NCI-H345 (cell line): Measurements from ENCODE around the gene LEF1.

Source experiments
- DNase-seq: peaks from one replicate; lab custom pipeline; 2025; lab: John Stamatoyannopoulos, UW

LEF1 gene

DNA sequence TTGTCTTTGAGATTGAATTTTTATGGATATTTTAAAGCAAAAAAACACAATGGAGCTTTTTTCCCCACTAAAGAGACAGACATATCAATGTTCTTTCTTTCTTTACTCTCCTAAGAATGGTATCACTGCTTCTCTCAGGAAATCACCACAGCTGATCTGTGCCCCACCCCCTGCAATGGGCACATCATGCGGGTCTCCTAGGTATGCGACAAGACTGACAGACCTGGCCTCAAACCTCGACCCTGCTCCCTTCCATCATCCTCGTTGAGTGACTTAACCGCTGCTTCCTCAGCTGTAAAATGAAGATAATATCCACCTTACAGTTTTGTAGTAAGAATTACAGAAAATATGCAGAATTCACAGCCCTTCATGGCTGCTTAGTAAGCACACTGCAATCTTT, 58.3 kb downstream of the LEF1 start:
- DNase-seq = no peak

DNA sequence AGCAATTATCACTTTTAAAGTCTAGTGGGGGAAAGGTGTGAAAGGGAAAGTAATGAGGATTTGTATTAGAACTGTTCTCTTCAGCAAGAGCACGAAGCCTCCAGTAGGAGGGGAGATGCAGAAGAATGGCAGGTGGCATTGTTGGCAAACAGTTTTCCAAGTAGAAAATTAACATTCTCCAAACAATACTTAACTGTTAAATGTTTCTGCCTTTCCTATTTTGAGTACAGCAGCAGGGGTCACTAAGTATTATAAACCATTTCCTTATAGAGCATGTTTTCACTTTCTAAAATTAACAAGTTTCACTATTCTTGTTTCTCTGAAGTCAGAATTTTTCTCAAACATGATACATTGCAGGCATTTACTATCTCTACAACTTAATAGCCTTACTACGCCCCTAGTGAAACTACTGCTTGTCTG, 58.7 kb downstream of the LEF1 start:
- DNase-seq = no peak

DNA sequence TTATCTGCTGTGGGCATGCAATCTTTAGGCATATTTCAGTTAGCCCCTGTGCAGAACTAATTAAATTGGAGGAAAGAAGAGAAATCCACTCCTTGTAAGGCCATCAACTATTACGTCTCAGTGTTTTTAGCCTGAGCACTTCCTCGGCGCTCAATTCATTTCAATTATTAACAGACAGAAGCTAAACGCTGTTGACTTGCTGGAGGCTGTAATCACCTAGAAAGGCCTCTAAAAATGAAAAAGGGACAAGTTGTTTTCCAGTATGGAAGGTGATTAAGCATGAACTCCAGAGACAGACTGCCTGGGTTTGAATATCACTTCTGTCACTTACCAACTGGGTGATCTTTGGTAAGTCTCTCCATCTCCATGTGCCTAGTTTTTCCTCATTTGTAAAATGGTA, 59.6 kb downstream of the LEF1 start:
- no peak for DNase-seq

DNA sequence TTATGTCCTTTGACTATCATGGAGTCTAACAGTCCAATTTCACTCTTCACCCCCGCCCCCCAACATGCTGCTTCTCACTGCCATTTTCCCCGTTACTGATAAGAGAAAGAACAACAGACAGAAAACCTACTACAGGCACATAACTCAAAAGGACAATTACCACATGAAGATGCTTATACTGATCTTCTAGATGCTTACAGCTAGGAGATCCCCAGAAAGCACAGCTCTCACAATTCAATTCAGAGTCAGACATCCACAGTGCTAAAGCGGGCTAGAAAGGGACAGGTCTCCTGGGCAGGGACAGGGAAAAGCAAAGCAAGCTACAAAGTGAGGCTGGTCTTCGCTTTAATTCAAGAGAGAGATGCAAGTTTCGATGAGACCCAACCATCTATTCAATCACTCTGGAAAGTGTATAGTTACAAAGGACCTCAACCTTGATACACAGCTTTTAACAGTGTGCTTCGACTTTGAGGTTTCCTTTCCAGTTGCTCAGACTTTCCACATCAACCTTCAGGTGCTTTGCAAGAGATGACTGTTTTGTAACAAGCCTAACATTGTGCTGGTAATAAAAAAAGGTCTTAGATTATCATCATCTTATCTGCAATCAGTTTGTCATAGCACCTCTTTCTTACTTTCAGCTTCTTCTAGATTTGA, 60.9 kb downstream of the LEF1 start:
- no peak for DNase-seq

DNA sequence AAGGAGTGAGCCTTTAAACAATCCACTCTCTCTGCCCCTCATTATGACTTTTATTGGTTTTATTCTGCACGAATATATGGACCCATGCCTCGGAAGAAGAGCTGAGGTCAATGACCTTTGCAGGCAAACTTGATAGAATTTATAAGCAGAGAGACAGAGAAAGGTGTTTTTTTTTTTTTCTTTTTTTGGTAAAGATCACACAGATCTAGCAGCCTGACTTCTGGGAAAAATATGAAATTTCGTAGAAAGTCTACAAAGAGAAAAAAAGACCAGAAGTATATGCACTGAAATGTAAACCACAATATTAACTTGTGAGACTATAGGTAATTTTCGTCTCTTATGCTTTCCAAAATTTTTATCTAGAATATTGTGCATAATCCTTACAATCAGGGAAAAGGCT, 61.6 kb downstream of the LEF1 start:
- DNase-seq = no peak

DNA sequence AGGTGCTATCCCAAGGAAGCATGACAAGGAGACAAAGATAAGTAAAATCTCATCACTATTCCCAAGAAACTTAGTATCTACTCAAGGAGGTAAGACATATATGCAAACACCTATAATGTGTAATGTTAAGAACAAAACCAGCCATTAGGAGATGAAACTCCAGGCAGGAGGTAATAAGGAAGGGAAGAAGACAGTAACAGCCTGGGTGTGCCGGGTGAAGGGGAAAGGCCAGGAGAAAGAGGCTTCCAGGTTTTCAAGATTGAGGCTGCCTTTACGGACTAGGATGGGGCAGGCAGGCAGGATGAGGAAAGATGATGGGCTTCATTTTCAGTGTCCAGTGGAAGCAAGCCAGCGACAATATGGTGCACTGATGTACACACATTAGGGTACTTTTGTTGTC, 62.5 kb downstream of the LEF1 start:
- no peak for DNase-seq

DNA sequence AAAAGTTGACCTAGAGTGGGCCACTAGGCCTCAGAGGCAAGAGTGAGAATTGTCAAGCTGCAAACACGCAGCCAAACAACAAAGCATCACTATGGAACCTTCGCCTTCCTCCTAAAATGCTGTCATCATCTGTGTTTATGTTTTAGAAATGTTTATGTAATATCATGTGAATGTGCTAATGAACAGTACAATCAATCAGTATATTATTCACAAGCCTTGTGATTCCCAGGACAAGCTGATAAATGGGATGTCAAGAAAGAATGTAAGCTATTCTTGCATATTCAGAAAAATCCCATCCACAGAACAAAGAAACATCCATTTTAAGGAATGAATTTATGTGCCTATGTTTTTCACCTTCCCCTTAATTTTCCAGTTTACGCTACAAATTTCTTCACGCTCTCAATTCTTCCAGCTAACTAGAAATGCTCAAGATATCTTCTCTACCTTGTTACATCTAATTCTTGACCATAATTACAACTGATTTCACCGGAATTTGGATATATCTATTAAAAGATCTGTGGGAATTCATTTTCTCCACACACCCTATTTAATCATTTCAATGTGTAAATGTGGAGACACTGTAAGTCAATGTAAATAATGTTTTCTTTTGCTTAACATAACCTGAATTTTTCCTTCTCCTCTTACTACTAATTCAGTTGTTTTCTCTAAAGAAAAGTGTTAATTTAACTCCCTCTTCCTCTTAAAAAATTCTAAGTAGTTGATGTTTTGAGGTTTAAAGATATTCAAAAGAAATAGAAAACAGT, 65.5 kb downstream of the LEF1 start:
- DNase-seq = no peak

DNA sequence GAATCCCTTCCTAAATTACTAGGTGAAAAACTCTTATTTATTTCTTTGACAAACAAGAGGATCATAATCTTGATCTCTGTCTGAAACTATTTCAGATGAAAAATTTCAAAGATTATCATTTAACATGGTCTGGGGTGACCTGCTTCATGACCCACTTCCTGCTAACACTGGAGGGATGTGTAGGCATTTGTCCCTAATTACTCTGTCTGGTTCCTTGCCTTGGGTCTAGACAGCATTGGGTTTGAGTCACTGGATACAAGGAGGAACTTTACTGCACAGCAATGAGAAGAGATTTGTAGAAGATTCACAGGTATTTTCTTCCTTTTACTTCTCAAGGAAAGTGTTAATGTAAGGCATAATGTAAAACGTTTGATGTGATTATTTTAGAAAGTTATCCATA, 67.9 kb downstream of the LEF1 start:
- no peak for DNase-seq

DNA sequence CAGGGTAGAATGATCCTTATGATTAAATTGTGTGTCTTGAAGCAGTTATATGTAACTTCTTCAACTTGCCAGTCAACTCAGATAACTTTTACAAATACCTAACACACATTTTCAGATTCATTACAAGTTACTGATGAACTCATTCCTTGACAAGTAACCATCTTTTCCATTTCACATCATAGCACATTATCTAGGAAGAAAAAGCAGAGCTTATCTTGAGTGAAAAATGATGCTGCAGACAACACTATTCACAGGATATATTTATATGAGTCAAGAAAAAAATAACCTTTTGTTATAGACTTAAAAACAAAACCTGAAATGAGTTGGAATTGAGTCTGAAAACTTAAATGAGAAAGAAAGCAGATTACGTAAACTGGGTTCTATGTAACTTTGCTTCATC, 68.9 kb downstream of the LEF1 start:
- no peak for DNase-seq

DNA sequence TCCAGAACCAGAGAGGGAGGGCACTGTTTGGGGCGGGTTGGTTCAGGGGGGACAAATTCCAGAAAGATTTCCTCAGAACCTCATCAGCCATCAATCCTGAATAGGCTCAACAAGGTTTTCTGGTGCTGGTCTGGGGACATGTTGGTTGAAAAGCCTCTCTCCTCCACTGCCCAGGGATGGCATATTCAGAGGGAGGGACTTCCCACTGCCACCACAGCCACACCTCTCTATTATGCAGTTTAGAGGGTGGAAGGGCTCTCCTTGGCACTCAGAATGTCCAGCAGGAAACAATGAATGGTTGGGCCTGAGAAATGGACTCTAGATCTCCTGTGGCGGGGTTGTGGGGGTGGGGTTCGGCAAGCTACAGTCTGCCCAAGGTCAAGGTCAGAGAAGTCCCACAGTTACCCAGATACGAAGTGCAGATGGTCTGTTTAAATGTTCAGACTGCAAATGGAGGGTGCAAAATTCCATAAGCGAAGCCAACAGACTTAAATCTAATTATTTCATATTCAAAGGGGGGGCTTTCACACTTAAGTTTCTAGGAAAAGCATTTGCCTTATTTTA, 70.7 kb downstream of the LEF1 start:
- no peak for DNase-seq

DNA sequence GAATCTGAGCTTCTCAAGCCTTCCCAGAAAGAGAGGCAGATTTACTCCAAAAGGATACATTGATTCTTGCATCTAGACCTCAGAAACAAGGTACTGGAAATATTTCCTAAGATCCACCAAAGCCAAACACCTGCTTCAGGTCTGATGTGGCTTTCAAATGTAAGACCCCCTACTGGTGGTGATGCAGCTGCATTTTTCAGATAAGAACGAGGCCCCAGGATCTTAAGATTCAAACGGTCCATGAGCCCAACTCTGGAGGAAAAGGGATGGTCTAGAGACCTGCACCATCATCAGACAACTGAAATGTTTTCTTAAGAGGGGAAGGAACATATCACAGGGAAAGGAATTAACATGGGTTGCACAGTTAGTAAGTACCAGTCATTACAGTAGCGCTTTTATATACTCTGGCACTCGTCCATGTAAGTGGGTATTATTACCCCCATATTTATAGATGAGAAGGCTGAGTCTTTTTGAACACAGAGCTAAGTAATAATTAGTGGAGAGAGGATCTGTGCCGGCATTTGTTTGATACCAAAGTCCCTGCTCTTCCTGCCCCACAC, 73.7 kb downstream of the LEF1 start:
- DNase-seq = no peak

DNA sequence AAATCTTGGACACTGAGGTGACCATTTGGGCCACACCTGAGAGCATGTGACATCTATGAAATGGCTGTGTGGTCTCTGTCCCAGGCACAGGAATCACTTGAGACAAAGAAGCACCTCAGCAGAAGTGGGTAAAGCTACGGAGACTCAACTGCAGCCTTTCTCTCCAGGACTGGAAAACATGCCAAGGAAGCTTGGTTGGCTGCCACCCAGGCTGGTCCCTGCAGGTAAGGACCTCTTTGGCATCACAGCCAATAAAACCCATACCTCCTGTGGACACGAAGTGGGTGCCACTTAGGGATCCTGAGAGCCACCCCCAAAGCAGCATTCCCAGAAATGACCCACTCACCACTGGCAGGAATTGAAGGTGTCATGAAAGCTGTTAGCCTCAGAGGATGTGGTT, 74.6 kb downstream of the LEF1 start:
- DNase-seq = no peak

DNA sequence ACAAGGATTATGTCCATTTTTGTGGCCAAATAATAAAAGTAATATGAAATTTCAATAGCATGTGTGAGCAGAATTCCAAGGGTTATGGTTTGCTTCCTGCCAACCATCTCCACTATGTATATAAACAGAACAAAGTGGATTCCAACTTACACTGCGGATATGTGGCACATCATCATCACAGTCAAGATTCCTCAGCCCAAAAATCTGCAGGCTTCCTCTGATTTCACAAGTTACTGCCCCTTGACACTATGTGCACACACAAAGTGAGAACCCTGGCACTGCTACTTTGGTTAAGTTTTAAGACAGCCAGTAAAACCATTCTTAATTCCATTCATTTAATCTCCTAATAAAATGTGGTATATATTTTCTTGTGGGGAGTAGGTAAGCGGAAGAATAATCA, 76.4 kb downstream of the LEF1 start:
- DNase-seq = no peak

DNA sequence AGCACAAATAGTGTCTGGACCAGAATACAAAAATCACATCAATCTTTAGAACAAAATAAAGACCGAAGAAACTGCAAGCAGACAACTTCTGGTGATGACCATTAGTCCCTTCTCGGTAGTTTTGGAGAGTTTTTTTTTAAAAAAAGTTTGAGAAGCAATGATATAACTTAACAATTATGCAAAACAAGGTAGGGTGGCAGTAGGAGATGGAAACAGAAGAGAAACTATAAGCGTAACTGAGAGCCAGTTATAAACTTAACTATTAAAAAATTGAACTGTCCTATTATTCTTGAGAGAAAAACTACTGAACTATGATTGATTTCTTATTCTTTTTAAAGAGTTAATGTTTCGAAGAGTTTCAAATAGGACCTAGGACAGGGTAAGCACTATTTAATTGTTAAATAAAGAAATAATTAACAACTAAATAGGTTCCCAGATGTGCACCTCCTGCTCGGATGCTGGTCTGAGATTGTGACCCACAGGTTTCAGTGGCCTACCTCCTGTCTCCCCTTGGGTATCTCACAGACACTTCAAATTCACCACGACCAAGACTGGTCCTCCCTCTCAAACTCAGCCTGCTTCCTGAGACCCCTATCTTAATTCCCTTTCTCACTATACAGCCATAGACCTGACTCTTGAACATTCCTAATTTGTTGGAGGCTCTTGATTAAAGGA, 81.3 kb downstream of the LEF1 start:
- no peak for DNase-seq

DNA sequence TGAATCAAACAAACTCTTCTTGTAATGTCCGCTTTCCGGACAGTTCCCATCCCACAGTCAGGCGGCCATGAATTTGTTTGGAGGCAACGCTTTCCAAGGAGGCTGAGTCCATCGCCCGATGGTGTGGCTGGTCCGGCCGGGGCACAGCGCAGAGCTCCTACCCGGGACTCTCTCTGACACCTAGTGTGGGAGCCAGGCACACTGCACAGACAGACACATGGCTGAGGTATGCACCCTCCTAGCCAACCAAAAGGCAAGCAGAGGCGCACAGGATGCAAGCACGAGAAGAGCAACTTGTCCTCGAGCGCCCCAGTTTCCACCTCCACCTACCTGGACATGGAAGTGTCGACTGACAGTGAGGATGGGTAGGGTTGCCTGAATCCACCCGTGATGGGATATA, 87.5 kb downstream of the LEF1 start:
- DNase-seq = no peak

DNA sequence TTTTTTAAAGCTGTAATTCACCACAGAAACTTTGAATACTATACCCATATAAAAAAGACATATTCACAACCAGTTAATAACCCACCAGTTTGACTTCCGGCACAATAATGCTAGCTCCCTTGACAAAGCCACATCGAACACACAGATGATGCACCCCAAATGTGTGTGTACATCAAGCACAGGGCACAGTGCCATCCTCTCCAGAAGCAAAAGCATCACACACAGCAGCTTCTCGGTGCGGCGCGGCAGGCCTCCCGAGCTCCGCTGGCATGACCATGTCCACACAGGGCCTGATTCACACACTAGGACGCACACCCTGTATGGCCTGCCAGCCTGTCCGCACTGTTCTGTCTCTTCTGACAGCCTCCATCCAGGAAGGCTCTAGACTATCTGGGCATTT, 88.0 kb downstream of the LEF1 start:
- DNase-seq = no peak

DNA sequence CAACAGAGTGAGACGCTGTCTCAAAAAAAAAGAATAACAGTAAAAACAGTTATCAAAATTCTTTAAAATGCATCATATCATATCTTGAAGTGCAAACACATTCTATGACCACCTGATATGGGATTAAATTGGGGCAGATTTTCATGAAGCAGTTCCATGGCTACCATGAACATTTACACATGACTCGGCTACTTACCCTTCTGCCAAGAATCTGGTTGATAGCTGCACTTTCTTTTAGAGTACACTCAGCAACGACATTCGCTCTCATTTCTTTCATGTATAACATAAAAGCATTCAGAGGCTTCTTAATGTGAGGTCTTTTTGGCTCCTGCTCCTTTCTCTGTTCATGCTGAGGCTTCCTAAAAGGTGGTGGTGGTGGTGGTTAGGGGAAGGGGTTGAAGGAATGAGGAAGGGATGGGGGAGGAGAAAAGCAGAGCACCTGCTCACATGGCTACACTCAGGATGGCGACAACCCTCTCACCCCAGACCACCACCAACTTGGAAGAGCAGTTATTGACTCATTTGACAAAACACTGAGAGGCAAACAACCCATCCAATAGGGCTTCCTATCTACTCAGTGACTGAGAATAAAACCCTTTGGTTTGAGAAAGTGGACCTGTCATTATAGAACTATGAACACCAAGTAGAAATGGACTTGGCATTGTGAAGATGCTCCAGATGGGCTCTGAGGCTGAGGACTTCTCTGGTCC, 90.6 kb downstream of the LEF1 start:
- DNase-seq = no peak

DNA sequence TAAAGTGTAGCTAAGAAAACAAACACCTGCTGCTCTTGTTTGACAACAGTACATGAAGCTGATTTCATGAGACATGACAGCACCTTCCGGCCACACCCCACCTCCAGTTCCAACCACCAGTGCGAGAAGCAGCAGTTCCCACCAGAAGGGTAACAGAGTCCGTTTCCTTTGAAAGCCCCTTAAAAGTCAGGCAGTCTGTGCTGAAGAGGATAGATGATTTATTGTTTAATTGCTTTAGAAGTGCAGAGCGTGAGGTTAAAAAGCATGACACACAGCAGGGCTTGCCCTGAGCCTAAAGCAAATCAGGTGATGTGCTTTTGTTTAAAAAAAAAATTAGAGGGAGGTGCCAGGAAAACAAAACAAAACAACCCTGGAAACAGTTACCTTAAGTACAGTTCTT, 96.4 kb downstream of the LEF1 start:
- peak; percentile 79 for DNase-seq

DNA sequence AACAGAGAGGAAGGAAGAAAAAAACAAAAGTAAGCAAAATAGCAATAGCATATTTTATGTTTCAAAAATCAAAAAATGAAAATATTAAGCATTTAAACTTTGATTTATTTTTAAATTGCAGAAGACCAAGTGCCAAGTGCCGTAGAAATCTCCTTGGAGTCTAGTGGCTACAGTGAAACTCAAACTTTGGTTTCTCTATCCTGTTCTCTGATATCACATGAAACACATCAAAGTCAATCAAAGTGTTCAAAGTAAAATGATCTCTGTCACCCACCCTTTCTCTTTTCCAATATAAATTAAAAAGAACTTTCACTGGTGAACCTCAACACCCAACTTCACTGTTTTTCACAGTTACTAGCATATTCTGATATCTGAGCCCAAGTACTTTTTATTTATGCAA, 98.0 kb downstream of the LEF1 start:
- DNase-seq = no peak

DNA sequence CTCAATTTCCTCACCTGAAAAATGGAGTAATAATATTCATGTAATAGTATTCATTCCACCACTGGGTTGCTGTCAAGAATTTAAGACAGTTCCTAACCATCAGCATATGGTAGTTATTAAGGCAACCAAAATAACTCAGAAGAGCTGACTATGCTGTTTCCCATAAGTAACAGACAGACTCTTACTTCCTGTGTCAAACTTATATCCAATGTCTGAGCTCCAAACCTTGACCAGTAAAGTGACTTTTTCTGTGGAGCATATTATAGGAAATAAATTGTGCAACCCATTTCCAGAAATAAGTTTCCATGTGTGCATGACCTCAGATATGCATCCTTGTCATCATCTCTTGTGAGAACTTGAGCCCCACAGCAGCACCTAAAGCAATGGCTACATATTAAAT, 100.3 kb downstream of the LEF1 start:
- no peak for DNase-seq

DNA sequence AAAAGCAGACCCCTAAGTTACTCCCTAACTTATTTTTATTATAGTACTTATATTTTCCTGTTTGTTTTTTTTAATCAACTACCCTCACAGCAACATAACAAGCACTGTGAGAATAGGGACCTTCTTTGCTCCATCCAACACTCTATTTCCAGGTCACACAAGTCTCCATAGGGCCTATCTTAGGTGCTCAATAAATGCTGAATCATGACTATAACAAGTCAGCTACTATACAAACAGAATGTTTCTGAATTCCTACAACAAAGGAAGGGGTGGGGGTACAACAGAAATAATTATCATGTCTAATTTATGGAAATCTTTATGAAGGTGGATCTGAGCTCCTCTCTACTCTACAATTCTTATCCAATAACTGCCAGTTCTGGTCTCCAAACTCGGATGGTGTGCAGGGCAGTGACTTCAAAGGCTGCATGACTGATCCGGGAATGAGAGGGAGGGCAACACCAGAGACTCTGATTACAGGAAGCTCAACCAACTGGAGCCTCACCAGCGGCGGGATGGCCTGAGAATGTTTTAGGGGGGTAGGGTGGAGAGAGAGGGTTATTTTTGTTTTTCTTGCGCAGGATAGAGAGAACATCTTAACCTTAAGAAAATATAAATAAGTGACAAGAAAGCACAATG, 107.9 kb downstream of the LEF1 start:
- DNase-seq = no peak

DNA sequence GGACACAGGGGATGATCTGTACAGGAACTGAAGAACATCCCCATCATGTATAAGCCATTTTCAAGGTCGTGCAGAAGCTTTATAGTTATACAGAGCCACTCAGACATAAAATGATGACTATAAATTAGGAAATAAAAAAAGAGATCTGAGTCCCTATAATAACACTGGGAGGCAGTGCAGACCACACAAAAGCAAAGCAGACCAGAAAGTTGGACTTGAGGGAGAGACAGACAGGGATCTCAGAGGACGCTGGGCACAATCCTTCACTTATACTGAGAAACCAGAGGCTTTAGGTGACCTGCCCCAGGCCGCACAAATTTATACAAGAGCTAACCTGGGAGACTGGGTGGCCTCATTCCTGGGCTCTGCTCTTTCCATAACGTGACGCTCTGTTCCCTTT, 108.6 kb downstream of the LEF1 start:
- DNase-seq = peak; percentile 6
